GM18508 (cell line): ENCODE data around the gene MSI2.

Source experiments
- ATAC-seq: cut with Tn5 transposase; IDR thresholded peaks from one replicate; pipeline ENCODE4 v1.9.1; 2021; ENCODE audit warnings: moderate number of reproducible peaks; ENCODE audit not compliant: insufficient read depth, unreplicated experiment

MSI2 gene

DNA sequence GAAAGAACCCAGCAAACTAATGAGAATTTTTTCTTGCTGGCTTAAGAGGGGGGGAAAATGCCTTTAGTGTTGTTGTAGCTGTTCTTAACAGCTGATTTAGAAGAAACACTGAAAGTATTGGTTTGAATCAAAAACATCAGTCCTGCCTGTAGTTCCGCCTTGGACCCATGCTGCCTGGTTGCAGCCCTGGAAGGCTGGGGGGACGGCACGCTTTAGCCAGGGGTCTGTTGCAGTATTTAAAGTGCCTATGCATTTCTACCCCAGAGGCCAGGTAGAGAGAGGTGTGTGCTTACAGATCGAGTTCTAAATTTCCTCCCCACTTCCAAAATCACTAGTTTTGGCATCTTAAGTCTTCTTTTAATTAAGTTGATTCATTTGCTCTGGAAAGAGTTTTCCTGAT, 286.9 kb downstream of the MSI2 start:
- ATAC-seq, result no peak

DNA sequence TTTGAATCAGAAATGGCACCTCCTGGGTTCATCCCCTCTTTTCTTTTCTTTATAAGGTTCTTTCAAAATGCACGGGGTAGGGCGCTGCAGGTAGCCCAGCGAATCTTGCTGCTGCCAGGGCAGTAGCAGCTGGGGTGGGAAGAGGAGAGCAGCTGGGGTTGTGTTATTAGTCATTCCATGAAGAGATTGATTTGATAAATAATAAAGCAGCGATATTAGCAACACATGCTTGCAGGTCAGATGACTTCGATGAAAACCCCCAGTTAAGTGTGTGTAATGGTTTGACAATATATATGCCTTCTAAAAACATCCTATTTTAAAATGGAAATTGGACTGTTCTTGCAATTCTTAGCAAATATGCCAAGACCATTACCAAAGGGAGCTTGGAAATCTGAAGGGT, 288.1 kb downstream of the MSI2 start:
- no peak for ATAC-seq

DNA sequence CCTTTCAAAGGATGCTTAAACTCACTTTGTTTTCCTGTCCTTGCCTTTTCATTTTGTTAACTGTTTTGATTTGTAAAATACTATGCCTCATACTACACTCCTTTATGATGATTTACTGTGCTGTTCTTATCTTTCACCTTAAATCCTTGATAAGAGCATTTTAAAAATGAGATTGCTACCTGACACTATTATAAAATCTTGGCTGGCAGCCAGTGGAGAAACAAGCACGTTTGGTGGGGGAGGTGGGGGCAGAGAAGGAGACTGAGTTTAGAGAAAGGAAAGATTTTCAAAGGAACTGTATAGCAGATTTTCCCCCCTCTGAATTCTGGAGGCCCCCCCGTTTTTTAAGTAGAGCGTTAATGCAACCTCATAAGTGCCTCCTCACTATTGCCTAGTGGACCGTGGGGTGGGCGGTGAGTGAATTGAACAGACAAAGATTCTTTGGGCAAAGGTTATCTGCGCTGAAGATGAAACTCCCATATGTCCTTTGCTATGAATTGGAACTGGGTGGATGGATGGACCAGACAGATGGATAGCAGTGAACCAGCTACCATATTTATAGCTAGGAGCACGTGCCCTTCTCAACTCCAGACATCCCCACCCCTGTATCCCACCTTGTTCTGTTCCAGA, 288.6 kb downstream of the MSI2 start:
- no peak for ATAC-seq

GRCh38 chr17:57545731-57546342, 289.5 kb downstream of the MSI2 start:
- ATAC-seq, result no peak

DNA sequence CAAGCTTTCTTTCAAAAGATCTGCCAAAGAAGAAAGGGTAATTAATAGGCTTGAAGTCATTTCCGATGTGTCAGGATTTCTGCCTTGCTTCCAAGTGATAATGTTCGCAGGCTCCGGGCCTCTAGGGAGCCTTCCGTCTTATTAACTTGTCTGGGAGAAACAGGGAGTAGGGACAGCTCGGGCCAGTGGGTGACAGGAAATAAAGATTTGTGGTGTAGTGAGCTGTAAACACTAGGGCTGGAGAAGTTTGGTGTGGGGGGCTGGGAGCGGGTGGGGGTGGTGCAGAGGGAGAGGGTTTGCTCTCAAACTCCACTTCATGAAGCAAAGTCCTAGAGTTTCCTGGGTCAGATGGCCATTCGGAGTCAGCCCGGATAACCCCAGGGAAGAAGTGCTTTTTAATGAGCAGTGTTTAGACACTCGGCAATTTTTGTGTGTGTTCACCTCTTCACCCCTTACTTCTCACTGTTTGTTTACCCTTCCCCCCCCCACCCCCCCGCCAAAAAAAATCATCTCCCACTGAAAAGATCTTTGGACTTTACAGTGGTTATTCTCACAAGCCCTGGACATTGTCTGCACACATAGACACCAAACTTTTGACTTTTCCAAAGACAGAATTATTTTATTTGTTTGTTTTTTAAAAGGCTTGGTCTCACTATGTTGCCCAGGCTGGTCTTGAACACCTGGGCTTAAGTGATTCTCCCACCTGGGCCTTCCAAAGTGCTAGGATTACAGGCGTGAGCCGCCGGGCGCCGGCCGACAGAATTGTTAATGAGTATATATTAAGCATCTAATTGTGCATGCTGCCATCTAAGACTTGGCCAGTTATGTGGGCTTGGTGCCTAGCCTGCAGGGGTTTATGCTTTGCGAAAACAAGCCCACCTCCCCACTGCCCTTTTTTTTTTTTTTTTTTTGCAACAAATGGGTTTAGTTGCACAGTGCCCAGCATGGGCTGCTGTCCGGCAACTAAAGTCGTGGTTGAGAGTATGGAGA, 292.4 kb downstream of the MSI2 start:
- no peak for ATAC-seq

GRCh38 chr17:57549468-57549867, 293.1 kb downstream of the MSI2 start:
- ATAC-seq, result no peak

- ATAC-seq, result no peak
Observed at GRCh38 chr17:57550016-57550415, 293.7 kb downstream of the MSI2 start.

GRCh38 chr17:57550668-57551315, 294.5 kb downstream of the MSI2 start:
- ATAC-seq, result no peak

DNA sequence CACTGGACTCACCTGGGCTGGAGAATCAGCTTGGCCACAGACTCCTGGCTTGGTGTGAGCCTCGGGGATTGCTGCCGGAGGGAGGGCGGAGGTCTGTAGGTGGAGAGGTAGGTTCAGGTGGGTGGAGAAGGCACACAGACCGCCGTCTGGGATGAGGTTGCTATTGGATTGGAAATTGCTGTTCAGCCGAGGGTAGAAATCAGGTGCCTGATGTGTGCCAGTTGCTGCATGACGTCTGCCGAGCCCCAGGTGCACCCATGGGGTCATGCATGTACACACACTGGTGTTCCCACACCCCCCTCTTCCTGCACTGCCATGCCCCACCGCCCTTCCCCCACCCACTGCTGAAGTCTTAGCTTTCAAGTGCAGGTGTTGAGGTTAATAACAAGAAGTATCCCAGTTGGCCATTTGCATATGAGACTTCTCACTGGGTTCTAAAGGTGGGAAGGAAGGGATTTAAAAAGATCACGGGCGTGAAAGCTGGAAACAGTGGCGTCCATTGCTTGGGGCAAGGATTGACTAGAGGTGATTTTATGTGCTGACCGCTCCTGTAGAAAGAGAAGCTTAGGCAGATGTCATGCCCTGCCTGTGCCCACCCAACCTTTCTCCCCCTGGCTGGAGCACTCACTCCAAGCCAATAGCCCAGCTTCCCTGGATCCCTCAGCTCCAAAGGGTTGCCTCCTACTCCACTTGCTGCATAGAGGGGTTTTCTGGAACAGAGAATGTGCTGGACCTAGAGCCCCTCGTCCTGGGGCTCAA, 295.2 kb downstream of the MSI2 start:
- no peak for ATAC-seq

DNA sequence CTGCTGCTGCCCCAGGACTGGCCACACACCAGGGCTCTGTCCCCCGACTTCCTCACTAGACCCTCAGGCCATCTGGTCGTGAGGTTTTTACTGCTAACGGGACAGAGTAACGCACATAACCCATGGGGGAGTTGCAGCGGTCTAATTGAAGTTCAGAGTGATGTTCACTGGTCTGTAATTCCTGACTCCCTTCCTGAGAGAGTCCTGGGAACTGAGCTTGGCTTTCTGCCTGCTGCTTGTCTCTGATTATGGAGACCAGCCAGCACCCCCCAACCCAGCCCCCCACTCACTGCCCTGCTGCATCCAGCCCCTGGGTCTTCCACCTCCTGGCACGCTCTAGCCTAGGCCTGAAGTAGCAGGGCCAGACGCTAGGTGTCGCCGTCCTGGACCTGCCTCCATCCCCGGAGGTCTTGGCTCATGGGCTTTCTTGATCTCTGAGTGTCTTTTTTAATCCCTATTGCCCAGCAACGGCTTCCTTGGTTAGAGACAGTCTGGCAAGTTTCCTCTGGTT, 295.8 kb downstream of the MSI2 start:
- ATAC-seq, result no peak

- ATAC-seq, result no peak
Observed at GRCh38 chr17:57553526-57553925, 297.2 kb downstream of the MSI2 start.

GRCh38 chr17:57553991-57554825, 297.9 kb downstream of the MSI2 start:
- no peak for ATAC-seq

DNA sequence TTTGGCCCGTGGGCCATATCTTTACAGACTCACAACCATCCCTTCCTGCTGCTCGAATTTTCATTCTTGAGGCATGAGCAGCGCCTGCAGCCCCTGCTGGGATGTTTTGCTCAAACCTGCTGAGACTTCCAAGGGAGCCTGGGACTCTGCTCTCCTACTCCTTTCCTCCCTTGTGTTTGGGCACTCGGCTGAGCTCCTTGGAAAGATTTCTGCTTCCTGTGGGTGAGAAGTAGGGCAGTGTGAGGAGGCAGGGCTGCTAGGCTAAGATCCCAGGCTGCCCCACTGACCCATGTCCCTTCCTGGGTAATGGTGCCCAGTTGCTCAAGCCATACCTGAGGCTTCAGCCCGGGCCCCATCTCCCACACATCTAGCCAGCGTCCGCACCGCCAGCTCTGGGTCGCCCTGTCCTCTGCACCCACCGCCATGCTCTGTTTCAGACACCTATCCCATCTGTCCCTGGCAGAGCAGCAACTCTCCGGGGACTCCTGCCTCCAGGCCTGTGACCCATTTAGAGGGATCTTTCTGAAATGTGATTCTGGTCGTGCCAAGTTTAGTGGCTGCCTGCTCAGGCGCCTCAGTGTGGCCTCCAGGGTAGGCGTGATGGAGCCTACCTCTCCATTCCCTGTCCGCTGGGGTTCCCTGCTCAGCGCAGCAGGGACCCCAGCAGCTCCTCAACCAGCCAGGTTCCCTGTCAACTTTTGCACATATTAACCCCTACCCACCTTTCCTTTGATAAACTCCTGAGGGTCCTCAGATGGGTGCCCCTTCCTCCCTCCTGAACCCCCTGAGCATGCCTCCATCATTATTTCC, 298.7 kb downstream of the MSI2 start:
- no peak for ATAC-seq

DNA sequence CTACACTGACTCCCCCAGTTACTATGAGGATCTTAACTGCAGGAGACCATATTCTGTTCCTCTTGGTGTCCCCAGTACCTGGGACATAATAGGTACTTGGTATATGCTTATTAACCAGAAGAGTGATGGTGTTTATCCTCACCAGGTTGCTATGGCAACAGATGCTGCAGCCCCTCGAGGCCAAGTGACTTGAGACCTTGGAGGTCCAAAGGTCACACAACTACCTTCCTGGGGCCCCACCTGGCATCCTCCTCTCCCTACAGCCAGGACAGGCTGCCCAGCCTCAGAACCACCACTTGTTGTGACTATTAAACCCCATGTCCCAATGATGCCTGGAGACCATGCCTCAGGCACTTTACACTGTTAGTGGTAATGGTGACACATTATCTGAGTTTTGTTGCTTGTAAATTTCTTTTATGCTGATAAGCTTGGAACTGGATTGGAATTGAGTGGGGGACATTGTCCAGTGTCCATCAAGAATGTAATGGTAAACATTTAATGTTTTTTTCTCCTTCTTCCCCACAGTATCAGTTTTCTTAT, 299.4 kb downstream of the MSI2 start:
- no peak for ATAC-seq

- ATAC-seq, result no peak
Observed at GRCh38 chr17:57556320-57556719, 300.0 kb downstream of the MSI2 start.

GRCh38 chr17:57556977-57557376, 300.7 kb downstream of the MSI2 start:
- no peak for ATAC-seq

DNA sequence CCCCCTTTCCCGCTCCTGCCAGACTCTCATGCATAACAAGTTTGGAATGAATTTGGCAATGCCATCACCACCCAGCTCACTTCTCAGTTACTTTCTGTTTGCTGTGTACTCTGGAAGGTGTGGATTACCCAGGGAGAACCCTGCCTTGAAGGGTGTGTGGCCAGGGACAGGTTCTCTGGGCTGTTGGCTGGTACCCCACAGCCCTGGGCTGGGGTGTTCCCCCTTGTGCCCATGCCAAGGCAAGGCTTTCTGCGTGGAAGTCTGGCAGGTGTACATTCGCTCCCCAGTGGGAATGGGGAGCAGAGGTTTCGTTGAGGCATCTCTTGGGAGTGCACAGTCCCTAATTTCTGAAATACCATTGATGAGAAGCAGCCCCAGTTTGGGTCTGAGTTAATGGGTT, 301.1 kb downstream of the MSI2 start:
- no peak for ATAC-seq
